SU-DHL-6 (cell line): Measurements from ENCODE around the gene MAST4.

Source experiments
- H2AFZ ChIP-seq: fragments of 200-600 bp; sonication (generic); 2 replicates; pipeline ENCODE4 v1.6.1; 2014; ENCODE audit warnings: low read depth, mild to moderate bottlenecking, moderate library complexity, mixed read lengths, antibody characterized with exemption, low read length; ENCODE audit not compliant: severe bottlenecking
- H3F3A ChIP-seq: fragments of 200-600 bp; shearing (Covaris generic); 2 replicates; pipeline ENCODE4 v1.6.0; 2016; ENCODE audit warnings: antibody characterized with exemption, mild to moderate bottlenecking; ENCODE audit not compliant: insufficient read depth
- H3K27ac ChIP-seq: fragments of 200-600 bp; sonication (generic); 2 replicates; pipeline ENCODE4 v1.5.1; 2016; ENCODE audit warnings: low read depth, mild to moderate bottlenecking, low read length, moderate library complexity, mixed read lengths
- H3K27me3 ChIP-seq: fragments of 200-600 bp; sonication (generic), shearing (Covaris generic); 2 replicates; pipeline ENCODE4 v1.6.0; 2014; ENCODE audit warnings: mild to moderate bottlenecking, low read length
- H3K36me3 ChIP-seq: fragments of 200-600 bp; sonication (generic); 2 replicates; pipeline ENCODE4 v1.6.1; 2014; ENCODE audit warnings: mild to moderate bottlenecking, low read length, mixed read lengths
- H3K4me2 ChIP-seq: fragments of 300-600, 200-600 bp; shearing (Covaris generic), sonication (generic); 2 replicates; pipeline ENCODE4 v1.6.0; 2014; ENCODE audit warnings: low read length, low read depth, mild to moderate bottlenecking; ENCODE audit not compliant: poor library complexity, severe bottlenecking
- H3K4me3 ChIP-seq: fragments of 200-600 bp; sonication (generic); 2 replicates; pipeline ENCODE4 v1.5.1; 2014; ENCODE audit warnings: antibody characterized with exemption, low read length, mild to moderate bottlenecking, mixed read lengths; ENCODE audit not compliant: insufficient read depth, poor library complexity, severe bottlenecking
- H3K79me2 ChIP-seq: fragments of 200-600 bp; sonication (generic); 2 replicates; pipeline ENCODE4 v1.6.1; 2014; ENCODE audit warnings: mild to moderate bottlenecking, low read length, moderate library complexity; ENCODE audit not compliant: insufficient read depth
- H3K9ac ChIP-seq: fragments of 200-600 bp; sonication (generic); 2 replicates; pipeline ENCODE4 v1.7.0; 2014; ENCODE audit warnings: mild to moderate bottlenecking, low read length
- H3K9me2 ChIP-seq: fragments of 200-600 bp; sonication (generic); replicated peaks from 2 replicates; pipeline ENCODE4 v1.6.1; 2014; ENCODE audit warnings: low read length; ENCODE audit not compliant: insufficient read depth
- H3K9me3 ChIP-seq: fragments of 200-600 bp; sonication (generic); 2 replicates; pipeline ENCODE4 v1.6.1; 2014; ENCODE audit warnings: low read length, mixed read lengths; ENCODE audit not compliant: insufficient read depth
- H4K20me1 ChIP-seq: fragments of 200-600 bp; sonication (generic); 2 replicates; pipeline ENCODE4 v1.6.1; 2014; ENCODE audit warnings: low read depth, mild to moderate bottlenecking, antibody characterized with exemption, low read length, moderate library complexity, mixed read lengths
- CTCF ChIP-seq: fragments of 200-600 bp; sonication (generic); IDR thresholded peaks from one replicate; pipeline ENCODE4 v1.5.1; 2017; ENCODE audit warnings: antibody characterized with exemption, mild to moderate bottlenecking, low read length, moderate library complexity; ENCODE audit not compliant: insufficient read depth, poor library complexity, severe bottlenecking
- EZH2phosphoT487 ChIP-seq: fragments of 200-600 bp; sonication (generic), shearing (Covaris generic); conservative IDR thresholded peaks from 2 replicates; pipeline ENCODE4 v1.6.1; 2018; ENCODE audit warnings: mild to moderate bottlenecking, antibody characterized with exemption, low read length, moderate library complexity, mixed read lengths

The MAST4 gene

GRCh38 chr5:67141644-67142043 is 545.5 kb downstream of the MAST4 start:
- H3K36me3 ChIP-seq: no peaks in the 10 kb centered on the region
- H3K4me3 ChIP-seq: no peak overlapping the region
- H3K79me2 ChIP-seq: no peaks in the 10 kb centered on the region
- no peak for TF ChIP-seq CTCF
- TF ChIP-seq EZH2phosphoT487: no peak
- no peak overlapping the region for H3K27ac ChIP-seq
- no peaks in the 10 kb centered on the region for H3K27me3 ChIP-seq
- no peaks in the 10 kb centered on the region for H3F3A ChIP-seq
- H3K9me3 ChIP-seq: no peaks in the 10 kb centered on the region
- H2AFZ ChIP-seq: no peak overlapping the region
- H3K4me2 ChIP-seq: no peak overlapping the region
- H3K9me2 ChIP-seq: no peaks in the 10 kb centered on the region
- H4K20me1 ChIP-seq: no peaks in the 10 kb centered on the region
- no peak overlapping the region for H3K9ac ChIP-seq

- no peak for TF ChIP-seq EZH2phosphoT487
- TF ChIP-seq CTCF: no peak
- Histone ChIP-seq H2AFZ (no peak overlapping the region), H3K9me2 (no peaks in the 10 kb centered on the region), H3K36me3 (no peaks in the 10 kb centered on the region), H3K79me2 (no peaks in the 10 kb centered on the region), H3K4me2 (no peak overlapping the region), H3K9ac (no peak overlapping the region), H3K9me3 (no peaks in the 10 kb centered on the region), H3F3A (no peaks in the 10 kb centered on the region), H4K20me1 (no peaks in the 10 kb centered on the region), H3K27me3 (no peaks in the 10 kb centered on the region), H3K27ac (no peak overlapping the region), H3K4me3 (no peak overlapping the region)
These were observed 546.6 kb downstream of the MAST4 start for GRCh38 chr5:67142816-67143215.

- Histone ChIP-seq H3K4me2 (no peak overlapping the region), H3K9me3 (no peaks in the 10 kb centered on the region), H3K36me3 (no peaks in the 10 kb centered on the region), H3K27ac (no peak overlapping the region), H3F3A (no peaks in the 10 kb centered on the region), H3K4me3 (no peak overlapping the region), H3K9ac (no peak overlapping the region), H3K79me2 (no peaks in the 10 kb centered on the region), H3K27me3 (no peaks in the 10 kb centered on the region), H3K9me2 (no peaks in the 10 kb centered on the region), H4K20me1 (no peaks in the 10 kb centered on the region), H2AFZ (no peak overlapping the region)
- no peak for TF ChIP-seq EZH2phosphoT487
- no peak for TF ChIP-seq CTCF
These were observed 547.4 kb downstream of the MAST4 start for GRCh38 chr5:67143549-67143948.
